ENCODE measurements around the gene IFITM10.

The IFITM10 gene

DNA sequence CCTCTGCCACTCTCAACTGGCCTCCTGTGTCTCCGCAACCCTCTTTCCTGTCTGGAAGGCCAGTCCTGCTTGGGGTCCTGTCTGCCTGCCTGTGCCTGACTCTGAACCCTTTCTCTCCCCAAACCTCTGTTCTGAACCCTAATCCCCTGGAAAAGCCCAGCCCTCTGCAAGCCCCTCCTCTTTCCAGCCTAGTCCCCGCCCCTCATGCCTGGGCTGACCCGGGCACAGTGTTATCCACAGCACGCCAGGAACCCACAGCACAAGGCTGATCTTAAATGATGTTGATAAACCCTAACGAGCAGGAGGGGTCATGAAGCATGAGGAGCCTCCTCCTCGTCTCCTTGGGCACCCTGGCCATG, at the start of gene IFITM10:
Gene IFITM10, minus strand, starts transcription at position 115 of the 359 bp plus-strand sequence. CDS start 153 bp downstream, outside the sequence.
- no peak for DNase-seq (ENCODE audit: low read depth in 2 of 2)

DNA sequence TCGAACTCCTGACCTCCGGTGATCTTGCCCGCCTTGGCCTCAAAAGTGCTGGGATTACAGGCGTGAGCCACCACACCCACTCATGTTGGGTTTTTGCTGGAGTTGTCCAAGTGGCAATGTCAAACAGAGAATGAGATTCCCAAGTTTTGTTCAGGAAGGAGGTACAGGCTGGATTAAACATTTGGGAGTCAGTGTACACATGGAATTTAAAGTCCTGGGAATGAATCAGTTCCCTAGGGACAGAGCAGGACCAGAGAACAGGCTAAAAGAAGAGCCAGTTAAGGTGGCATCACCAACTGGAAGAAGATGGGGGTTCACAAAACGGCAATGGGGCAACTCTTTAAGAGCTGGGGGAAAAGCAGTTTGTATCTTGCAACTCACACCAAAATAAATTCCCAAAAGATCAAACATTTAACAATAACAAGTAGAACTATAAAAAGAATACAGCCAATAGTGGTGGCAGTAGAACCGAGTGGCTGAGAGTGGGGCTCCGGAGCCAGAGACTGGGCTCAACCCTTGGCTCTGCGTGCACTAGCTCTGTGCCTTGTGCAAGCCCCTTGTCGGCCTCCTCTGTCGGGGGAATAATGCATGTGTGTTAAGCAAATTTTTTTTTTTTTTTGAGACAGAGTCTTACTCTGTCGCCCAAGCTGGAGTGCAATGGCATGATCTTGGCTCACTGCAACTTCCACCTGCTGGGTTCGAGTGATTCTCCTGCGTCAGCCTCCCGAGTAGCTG, 47.2 kb upstream of the IFITM10 start:
- no peak for DNase-seq (ENCODE audit: low read depth in 2 of 2)

DNA sequence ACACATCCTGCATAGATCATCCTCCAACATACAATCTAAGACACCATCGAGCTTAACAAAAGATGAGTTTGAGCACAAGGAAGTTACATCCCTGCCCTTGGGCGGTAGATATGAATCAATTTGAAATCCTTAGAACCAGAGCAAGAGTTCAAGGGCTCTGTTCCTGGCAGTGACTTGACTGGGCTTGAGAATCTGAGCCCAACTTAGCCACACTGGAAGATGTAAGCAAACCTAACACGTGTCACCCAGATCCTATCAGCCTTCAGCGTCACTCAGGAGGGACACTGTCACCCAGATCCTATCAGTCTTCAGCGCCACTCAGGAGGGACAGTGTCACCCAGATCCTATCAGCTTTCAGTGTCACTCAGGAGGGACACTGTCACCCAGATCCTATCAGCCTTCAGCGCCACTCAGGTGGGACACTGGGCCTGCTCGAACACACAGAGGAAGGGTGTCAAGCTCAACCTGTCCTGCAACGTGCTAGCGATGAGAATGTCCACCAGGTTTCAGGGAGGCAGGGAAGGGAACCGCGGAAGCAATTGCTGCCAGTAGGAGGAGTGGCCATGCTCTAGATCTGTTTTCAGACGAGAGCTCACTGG, 46.1 kb upstream of the IFITM10 start:
- DNase-seq (ENCODE audit: low read depth in 2 of 2) = no peak

DNA sequence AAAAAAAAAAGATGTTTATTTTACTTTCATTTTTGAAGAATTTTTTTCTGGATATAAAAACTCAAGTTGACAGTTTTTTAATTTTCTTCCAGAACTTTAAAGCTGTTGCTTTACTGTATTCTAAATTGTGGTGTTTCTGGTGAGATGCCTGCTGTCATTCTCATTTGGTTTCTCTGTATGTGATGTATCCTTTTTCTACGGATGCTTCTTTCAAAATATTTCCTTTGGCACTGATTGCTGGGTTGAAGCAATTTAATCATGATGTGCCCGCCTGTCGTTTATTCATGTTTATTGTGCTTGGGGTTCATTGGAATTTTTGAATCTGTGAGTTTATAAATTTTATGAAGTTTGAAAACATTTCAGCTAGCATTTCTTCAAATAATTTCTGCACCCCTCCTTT, 42.7 kb upstream of the IFITM10 start:
- DNase-seq (ENCODE audit: low read depth in 2 of 2) = no peak

DNA sequence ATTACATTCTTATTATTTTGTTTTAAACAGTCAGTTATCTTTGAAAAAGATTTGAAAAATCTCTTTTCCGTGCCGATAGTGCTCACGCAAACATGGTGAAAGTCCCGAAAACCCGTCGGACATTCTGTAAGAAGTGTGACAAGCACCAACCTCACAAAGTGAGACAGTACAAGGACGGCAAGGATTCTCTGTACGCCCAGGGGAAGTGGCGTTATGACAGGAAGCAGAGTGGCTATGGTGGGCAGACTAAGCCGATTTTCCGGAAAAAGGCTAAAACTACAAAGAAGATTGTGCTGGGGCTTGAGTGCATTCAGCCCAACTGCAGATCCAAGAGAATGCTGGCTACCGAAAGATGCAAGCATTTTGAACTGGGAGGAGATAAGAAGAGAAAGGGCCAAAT, 42.1 kb upstream of the IFITM10 start:
- DNase-seq (ENCODE audit: low read depth in 2 of 2) = no peak

DNA sequence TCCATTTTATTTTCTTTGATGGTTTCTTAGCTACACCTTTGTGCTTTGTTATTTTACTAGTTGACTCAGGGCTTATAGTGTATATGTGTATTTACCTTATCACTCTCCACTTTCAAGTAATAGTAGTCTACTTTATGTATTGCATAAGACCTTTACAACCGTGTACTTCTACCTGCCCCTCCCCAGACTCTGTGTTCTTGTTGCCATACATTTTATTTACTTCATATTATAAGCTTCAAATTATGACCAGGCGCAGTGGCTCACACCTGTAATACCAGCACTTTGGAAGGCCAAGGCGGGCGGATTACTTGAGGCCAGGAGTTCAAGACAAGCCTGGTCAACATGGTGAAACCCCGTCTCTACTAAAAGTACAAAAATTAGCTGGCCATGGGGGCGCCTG, 41.5 kb upstream of the IFITM10 start:
- no peak for DNase-seq (ENCODE audit: low read depth in 2 of 2)

DNA sequence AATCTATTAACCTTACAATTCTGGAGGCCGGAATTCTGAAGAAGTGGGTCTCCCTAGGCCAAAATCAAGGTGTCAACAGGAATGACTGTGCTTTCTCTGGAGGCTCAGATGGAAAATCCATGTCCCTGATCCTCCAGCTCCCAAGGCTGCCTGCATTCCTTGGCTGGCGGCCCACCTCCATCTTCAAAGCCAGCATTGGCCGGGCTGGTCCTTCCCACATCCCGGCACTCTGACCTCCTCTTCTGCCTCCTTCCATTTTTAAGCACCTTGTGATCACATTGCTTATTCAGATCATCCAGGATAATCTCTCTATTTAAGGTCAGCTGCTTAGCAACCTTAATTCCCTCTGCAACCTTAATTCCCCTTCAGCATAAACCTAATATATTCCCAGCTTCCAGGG, 36.1 kb upstream of the IFITM10 start:
- DNase-seq (ENCODE audit: low read depth in 2 of 2) = no peak

DNA sequence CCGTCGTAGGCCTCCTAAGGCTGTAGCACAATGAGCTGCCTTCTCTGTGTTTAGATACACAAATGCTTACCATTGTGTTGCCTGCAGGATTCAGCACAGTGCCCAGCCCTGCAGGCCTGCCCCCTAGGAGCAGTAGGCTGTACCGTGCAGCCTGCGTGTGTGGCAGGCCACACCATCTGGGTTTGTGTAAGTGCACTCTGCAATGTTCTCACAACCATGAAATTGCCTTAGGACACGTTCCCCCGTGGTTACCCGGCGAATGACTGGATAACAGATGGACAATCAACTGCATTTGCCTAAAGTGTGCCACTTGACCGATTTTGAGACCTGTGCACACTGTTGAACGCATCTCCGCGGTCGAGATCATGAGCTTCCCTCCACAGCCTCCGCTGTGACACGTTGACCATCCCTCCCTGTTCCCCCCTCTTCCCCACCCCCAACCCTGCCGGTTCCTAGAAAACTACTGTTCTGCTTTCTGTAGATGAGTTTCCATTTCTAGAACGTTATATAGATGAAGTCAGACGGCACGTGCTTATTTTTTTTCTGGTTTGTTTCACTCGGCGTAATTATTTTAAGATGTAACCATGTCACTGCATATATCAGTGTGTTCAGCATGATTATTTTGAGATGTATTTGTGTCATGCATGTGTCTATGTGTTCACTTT, 35.5 kb upstream of the IFITM10 start:
- no peak for DNase-seq (ENCODE audit: low read depth in 2 of 2)

DNA sequence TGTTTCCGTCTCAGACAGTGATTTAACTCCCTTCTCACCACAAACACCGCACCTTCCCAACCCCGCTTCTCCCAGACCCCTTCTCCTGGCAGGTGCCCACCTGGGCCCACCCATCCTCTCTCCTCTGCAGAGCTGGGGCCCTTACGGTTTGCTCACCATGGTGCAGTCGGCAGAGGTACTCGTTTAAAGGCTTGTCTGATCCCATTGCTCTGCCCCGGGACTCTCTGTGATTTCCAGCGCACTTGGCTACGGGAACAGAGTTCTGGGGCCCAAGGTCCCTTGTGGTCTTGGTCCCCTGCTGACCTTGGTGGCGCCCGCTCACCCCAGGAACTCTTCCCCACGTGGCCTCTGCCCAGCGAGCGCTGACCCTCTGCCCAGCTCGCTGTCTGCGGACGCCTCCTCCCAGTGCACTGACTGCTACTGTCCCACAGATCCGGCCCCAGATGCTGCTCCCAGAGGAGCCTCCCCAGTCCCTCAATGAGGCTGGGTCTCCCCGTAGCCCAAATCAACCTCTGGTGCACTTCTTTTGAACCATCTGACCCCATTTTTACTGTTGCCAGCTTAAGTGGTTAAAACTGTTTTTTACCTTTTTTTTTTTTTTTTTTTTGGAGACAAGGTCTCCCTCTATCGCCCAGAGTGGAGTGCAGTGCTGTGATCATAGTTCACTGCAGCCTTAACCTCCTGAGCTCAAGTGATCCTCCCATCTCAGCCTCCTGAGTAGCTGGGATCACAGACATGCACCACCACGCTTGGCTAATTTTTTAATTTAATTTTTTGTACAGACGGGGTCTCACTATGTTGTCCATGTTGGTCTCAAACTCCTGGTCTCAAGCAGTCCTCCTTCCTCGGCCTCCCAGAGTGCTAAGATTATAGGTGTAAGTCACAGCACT, 34.6 kb upstream of the IFITM10 start:
- no peak for DNase-seq (ENCODE audit: low read depth in 2 of 2)

DNA sequence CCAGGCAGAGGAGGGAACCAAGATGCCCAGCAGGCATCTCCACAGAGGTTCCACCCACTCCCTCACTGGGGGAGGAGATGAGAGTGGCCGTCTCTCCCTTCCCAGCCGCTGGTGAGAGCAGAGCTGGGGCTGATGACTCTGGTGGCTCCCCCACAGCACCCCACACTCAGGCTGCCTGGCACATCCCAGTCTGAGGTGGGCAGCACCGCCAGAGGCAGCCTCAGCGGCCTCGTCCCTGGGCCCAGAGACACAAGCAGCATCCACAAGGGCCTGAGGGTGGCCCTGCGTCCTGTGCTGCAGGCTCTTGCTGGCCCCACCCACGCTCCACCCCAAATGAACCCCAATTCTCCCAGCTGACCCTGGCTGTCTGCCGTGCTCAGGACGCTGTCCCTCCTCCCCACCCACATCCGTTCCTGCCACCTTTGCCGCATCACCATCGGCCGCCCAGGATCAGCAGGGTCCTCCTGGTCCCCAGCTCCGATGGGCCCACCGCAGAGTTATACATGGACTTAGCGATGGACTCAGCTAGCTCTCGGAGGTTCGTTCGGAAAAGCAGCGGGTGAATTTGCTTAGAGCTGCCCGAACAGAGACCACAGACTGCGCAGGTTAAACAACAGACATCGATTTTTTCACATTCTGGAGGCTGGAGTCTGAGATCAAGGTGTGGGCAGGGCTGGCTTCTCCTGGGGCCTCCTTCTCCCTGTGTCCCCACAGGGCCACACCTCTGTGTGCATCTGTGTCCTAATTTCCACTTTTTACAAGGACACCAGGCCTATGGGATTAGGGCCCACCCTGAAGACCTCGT, 33.5 kb upstream of the IFITM10 start:
- DNase-seq (ENCODE audit: low read depth in 2 of 2) = no peak

DNA sequence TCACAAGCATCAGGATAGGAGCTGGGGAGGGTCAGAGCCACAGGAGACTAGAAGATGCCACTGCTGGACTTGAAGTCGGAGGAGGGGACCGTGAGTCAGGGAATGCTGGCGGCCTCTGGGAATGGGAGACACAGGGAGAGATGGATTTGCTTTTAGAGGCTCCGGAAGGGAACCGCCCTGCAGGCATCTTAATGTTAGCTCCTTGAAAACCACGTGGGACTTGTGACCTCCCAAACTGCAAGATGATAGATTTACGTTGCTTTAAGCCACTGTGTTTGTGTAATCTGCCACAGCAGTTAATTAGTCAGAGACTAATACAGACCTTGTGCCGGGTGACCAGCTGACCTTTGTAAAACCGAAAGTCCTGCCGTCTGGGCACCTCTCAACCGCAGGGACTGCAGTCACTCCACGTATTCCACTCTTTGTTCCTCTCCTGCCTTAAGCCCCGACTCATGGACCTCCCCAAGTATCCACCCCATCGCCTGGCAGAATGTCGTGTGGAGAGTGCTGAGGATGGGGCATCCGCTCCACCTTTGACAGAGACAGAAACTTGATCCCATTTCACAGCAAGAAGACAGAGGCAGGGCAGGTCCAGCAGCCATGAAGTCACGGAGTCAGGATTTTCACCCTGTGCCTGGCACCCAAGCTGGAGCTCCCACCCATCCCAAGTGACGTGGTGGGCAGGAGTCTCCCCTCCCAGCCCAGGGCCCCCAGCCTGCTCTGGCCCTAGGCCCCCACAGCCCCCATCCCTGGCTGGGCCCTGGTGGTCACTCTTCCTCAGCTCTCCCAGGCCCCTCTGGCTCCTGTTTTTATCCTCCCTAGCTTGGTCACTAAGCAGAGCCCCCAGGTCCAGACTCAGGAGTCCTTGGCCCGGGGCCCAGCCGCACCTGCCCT, 32.7 kb upstream of the IFITM10 start:
- DNase-seq (ENCODE audit: low read depth in 2 of 2) = no peak

DNA sequence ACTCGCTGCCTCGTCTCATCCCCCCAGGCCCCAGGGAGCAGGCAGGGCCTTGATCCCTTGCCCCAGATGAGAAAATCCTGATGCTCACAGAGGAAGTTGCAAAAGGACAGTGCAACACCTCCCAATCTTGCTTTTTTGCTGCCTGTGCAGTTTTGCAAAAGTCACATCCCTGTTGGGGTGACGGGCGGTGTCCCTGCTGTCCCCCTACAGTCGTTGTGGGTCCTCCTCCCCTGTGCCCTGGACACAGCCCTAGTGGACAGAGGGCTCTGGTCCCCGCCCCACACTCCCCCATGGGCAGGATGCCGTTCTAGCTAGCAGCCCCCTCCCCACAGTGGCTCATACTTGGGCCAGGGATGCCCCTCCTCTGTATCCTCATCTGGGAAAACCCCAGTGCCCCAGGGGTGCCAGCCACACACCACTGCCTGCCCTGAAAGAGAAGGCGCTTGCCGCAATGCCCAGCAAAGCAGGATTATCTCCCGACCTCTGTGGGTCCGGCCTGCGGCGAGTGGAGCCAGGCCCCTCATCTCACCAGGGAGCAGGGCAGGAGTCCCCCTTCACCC, 31.7 kb upstream of the IFITM10 start:
- DNase-seq (ENCODE audit: low read depth in 2 of 2) = no peak

DNA sequence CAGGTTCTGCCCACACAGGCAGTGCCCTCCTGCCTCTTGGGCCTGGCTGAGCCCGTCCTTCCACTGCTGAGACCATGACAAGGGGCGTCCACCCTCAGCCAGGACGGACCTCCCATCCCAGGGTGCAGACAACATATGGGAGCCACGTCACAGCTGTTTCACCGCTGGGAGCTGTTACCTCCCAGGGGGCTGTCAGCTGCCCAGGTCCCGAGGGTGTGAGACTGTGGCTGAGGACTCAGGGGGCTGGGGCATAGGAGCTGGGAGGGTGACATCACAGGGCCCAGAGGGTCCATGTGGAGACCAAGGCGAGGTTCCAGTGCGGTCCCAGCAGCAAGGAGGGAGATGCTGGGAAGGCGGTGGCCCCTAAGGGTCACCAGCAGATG, 31.2 kb upstream of the IFITM10 start:
- DNase-seq (ENCODE audit: low read depth in 2 of 2) = no peak

DNA sequence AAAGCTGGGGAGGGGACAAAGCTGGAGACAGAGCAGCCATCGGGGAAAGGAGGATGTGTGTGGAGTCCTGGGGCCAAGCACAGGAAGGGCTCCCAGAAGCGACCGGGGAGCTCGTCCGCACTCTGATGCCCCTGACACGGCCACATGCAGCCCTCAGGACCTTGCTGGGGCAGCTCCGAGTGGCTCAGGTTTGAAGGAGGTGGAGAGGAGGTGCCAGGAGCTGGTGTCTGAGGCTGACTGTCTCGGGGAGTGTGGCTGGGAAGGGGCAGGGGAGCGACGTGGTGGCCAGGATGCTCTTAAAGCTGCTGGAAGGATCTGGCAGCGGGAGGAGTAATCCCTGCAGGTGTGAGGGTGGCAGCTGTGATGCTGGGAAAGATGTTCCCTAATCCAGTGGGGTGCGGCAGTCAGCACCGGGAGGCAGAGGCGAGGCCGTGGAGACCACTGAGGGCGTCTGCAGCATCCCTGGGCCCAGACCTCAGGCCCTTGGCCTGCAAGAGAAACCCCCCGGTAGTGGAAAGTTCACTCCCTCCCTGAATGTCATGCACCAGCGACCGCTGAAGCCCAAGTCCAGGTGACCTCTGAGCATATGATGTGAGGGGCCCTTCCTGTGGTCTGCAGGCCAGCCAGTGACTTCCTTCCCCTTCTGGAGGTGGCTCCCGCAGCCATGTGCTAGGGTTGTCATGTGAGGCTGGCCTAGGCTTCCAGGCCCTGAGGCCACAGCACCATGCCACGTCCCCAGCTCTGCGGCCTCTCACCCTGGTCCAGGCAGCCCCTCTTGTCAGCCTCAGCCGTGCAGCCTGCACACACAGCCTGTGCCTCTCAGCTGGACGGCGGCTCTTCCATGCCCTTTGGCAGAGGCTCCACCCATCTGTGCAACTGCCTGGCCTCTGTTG, 30.6 kb upstream of the IFITM10 start:
- no peak for DNase-seq (ENCODE audit: low read depth in 2 of 2)

DNA sequence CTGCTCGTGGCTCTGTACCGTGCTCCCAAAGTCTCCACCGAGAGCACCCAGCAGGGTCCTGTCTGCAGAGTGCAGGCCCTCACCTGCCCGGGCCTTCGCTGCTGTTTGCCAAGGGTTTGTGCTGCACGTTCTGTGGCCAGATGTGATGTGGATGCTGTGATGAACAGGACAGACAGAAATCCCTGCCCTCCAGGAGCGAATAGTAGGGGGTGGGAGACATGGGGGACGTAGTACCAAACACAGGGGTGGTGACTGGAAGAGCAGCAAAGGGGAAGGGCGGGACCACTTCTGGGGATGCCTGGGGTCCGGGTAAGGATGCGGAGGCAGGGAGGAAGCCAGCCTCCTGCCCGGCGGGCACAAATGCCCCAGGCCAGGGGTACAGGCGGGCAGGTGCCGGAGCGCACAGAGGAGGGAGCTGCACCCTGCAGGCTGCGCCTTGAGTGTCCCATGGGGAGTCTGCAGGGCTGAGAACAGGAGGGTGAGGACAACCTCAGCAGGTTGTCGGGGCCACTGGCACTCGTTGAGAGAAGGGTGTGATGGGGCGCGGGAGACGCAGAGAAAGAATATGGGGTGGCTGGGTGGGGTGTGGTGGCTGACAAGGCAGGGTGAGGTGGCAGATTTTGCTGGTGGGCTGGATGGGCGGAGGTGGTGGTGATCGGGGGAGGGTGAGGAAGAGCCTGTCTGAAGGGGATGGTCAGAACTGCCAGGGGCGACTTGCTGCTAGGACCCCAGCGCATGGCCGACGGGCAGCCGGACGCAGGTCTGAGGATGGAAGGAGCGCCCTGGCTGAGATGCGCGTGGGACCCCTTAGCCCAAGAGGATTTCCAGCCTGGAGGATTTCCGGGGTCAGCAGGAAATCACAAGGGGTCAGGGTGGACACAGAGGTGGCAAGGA, 29.7 kb upstream of the IFITM10 start:
- DNase-seq (ENCODE audit: low read depth in 2 of 2) = no peak

DNA sequence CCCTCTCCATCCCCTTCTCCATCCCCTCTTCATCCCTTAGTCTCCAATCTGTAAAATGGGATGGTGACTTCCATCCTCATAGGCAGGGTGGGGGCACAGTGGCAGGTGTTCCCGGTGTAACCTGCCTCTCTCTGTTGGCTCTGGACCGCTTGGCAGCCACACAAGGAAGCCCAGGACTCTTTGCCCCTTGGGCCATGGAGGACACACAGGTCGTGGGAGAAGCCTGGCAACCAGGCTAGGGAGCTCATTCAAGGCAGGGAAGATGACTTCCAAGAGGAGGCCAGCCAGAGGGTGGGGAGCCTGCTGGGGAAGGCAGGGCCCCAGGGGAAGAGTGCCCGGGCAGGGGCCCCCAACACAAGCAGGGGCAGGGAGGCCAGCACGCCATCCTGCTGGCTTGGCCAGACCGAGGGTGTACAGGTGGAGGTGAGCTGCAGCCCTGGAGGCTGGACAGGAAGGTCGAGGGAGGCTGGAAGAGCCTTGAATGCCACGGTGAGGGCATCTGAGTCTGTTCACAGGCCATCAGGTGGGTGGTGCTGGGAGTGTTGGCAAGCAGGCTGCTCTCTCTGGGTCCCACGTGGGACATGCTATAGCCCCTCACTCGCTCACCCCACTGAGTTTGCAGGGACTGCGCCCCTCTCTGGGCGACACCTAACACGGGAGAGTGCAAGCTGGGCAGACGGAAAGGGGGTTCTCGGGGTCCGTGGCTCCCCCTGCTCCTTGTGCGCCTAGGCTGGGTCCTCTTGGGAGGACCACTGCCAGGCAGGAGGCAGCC, 28.8 kb upstream of the IFITM10 start:
- no peak for DNase-seq (ENCODE audit: low read depth in 2 of 2)
